HG03064 (cell line): ENCODE data around the gene UBAC1.
"Not testable (repeated sequence)": the region's sequence is repeated elsewhere in the genome, so short reads cannot be mapped to it uniquely, and the experiment has no call there.

ENCODE experiments used
- ATAC-seq: cut with Tn5 transposase; IDR thresholded peaks from one replicate; pipeline ENCODE4 v1.9.1; 2021; ENCODE audit warnings: low read depth; ENCODE audit not compliant: unreplicated experiment

The UBAC1 gene

GRCh38 chr9:135923508-135923907 is 37.7 kb downstream of the UBAC1 start:
- no peak for ATAC-seq

GRCh38 chr9:135921749-135922310 is 39.3 kb downstream of the UBAC1 start:
- ATAC-seq = no peak

GRCh38 chr9:135920973-135921585 is 40.1 kb downstream of the UBAC1 start:
- ATAC-seq = no peak

DNA sequence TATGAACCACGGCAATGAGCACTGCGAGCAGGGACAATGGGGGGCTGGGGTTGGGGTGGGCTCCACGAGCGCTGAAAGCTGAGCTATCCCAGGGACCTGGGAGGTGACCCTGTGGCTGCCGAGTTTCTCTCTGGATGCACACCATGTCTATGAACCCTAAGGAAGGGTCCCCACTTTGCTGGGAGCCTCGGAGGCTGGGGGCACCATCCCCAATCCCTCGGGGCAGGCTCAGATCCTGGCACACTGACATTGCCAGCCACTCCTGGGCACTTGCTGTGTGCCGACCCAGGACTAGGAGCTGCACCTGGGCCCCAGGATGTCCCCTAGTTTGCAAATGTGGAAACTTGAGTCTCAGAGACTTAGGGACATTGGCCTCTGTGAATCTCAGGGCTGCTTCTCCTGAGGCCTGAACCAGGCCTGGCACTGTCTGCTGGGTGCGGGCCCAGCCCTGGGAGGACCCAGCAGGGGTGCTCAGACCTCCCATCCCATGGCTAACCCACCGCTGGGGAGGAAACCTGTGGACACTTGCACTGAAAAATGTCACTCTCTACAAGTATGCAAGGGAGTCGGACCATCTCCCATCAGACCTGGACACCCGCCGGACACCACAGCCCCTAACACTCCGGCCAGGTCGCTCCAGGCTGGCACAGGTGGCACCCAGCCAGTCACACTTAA is 40.8 kb downstream of the UBAC1 start:
- no peak for ATAC-seq

GRCh38 chr9:135919318-135919890 is 41.8 kb downstream of the UBAC1 start:
- ATAC-seq = no peak

- ATAC-seq = not testable (repeated sequence)
Observed at GRCh38 chr9:135916227-135916626, 44.9 kb downstream of the UBAC1 start.

DNA sequence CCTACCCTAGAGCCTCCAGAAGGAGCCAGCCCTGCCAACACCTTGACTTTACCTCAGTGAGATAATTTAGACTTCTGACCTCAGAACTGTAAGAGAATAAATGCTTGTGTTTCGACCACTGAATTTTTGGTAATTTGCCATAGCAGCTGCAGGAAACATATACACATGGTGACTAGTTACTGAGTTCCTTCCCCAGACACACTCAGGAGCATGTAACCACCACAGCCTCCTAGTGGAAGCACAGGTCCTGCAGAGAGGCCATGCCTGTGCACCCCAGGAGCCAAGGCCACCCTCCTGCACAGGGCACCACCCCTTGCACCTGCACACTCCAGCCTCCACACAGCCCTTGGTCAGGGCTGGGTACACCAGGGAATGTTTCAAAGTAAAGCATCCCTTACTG is 46.3 kb downstream of the UBAC1 start:
- ATAC-seq = no peak

DNA sequence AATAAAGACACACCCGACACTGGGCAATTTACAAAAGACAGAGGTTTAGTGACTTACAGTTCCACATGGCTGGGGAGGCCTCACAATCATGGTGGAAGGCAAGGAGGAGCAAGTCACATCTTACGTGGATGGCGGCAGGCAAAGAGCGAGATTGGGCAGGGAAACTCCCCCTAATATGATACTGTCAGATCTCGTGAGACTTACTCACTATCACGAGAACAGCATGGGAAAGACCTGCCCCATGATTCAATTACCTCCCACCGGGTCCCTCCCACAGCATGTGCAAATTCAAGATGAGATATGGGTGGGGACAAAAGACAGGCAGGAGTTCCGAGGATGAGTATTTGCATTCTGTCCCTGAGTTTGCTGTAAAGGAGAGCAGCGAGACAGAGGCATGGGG is 49.9 kb downstream of the UBAC1 start:
- ATAC-seq = not testable (repeated sequence)

- ATAC-seq = no peak
Observed at GRCh38 chr9:135910757-135911156, 50.4 kb downstream of the UBAC1 start.

- no peak for ATAC-seq
Observed at GRCh38 chr9:135910216-135910615, 51.0 kb downstream of the UBAC1 start.

- no peak for ATAC-seq
Observed at GRCh38 chr9:135909371-135909770, 51.8 kb downstream of the UBAC1 start.

- ATAC-seq = no peak
Observed at GRCh38 chr9:135908754-135909204, 52.4 kb downstream of the UBAC1 start.

DNA sequence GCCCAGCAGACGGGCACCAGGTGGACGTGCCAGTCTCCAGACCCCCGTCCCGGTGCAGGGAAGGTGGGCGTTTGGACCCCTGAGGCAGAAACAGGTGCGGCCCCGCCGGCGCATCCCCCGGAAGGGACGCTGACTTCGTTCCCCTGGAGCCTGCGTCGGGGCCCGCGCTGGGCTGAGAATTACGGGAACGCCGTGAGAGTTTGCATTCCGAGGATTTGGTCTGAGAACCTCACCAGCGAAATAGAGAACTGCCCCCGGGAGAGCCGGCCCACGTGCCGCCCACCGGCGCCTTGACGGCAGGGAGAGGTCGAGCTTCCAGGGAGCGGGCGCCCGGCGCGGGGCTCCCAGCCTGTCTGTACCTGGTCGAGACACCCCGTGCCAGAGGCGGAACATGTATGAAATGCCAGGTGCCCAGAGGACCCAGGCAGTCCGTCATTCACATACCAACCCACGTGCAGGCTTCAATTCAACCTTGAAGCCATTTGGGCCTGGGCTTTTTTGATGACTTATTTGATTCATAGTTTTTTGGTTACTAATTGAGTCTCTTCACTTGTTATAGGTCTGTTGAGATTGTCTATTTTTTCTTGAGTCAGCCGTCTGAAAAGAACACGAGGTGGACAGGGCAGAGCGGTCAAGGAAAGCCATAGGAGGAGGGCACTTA is 53.0 kb downstream of the UBAC1 start:
- no peak for ATAC-seq

DNA sequence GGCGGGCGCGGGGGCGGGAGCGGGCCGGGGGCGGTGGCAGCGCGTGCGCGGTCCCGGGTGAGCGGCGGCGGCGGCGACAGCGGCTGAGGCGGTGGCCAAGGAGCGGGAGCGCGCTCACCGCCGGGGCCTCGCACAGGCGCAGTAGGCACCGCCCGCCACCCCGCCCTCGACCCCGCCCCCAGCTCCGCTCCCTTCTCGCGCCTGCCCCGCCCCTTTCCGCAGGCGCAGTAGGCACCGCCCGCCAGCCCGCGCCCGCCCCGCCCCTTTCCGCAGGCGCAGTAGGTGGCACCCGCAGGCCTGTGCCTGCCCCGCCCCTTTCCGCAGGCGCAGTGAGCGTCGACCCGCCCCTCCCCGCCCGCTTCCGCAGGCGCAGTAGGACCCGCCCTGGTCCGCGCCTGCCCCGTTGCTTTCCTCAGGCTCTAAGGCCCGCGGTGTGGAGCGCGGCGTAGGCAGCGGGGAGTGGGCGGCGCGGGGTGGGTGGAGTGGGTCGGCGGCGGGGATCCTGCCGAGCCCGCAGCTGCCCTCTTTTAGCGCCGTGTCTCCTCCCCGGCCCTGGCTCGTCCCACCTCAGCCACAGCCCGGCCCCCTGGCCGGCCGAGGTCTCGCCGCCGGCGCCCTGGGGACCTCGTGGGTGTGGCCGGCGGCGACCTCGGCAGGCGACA is 53.6 kb downstream of the UBAC1 start, which contains the start of gene CAMSAP1:
CAMSAP1 (minus strand) TSS at position 116 of the 662 bp plus-strand sequence. CDS start 387 bp downstream, outside the sequence.
- ATAC-seq = peak; percentile 64

- peak; percentile 35 for ATAC-seq
Observed at GRCh38 chr9:135907006-135907430, 54.2 kb downstream of the UBAC1 start.

DNA sequence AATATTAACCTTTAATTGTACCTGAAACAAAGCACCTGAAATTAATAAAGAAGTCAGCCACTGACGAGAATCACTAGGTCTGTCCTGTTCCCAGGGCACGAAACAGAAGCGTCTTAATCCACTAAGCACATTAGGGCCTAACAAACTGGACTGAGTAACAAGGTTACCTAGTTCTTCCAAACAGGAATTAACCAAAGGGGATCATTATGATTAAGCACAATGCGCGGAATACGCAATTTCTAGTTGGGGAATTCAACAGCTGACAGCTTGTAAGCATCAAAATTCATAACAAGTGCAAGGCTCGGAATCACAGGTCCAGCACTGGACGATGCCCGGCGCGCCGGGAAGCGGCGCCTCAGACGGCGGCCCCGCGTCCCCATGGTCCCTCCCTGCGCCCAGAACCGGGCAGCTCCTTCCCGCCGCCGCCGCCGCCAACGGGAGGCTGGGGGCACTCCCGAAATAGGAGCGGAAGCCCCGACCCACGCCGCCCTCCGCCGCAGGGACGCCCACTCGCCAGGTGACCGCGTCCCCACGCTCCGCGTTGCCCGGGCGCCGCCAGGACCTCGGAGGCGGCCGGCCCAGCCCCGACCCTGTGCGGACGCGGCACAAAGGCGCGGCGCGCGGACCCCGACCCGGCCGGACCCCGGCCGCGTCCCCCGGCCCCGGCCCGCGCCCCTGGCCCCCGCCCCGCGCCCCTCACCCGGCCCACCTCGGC is 54.7 kb downstream of the UBAC1 start:
- peak; percentile 14 for ATAC-seq

GRCh38 chr9:135905380-135906258 is 55.6 kb downstream of the UBAC1 start:
- ATAC-seq = no peak

- no peak for ATAC-seq
Observed at GRCh38 chr9:135903786-135904520, 57.2 kb downstream of the UBAC1 start.
